Epithelial cell of esophagus (primary cell): ENCODE results near the gene KRTAP23-1.
A peak's percentile ranks its signal among the peaks of the same experiment; 100 is the strongest.

Source experiments
- DNase-seq: peaks from one replicate; pipeline ENCODE4 v3.0.0; 2010; ENCODE audit warnings: low read depth
- H3K4me3 ChIP-seq: 2 replicates; pipeline ENCODE4 v1.5.1; 2011; ENCODE audit warnings: mild to moderate bottlenecking, low read length, control low read depth
- TF ChIP-seq, protein P1 (sequence below): IDR thresholded peaks from 2 replicates; pipeline ENCODE4 v1.5.1; 2011; ENCODE audit warnings: low read depth, mild to moderate bottlenecking, low read length, control low read depth, inconsistent platforms; ENCODE audit not compliant: insufficient read depth; ENCODE audit errors: missing control alignments

KRTAP23-1 gene

GRCh38 chr21:30354308-30355005 lies 6.1 kb upstream of the KRTAP23-1 start:
- no peak for DNase-seq
- TF ChIP-seq, protein P1, sequence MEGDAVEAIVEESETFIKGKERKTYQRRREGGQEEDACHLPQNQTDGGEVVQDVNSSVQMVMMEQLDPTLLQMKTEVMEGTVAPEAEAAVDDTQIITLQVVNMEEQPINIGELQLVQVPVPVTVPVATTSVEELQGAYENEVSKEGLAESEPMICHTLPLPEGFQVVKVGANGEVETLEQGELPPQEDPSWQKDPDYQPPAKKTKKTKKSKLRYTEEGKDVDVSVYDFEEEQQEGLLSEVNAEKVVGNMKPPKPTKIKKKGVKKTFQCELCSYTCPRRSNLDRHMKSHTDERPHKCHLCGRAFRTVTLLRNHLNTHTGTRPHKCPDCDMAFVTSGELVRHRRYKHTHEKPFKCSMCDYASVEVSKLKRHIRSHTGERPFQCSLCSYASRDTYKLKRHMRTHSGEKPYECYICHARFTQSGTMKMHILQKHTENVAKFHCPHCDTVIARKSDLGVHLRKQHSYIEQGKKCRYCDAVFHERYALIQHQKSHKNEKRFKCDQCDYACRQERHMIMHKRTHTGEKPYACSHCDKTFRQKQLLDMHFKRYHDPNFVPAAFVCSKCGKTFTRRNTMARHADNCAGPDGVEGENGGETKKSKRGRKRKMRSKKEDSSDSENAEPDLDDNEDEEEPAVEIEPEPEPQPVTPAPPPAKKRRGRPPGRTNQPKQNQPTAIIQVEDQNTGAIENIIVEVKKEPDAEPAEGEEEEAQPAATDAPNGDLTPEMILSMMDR: no peak
- H3K4me3 ChIP-seq: no peak overlapping the region

GRCh38 chr21:30351534-30351933 lies 3.1 kb upstream of the KRTAP23-1 start:
- no peak overlapping the region for H3K4me3 ChIP-seq
- TF ChIP-seq, protein P1: no peak
- no peak for DNase-seq

DNA sequence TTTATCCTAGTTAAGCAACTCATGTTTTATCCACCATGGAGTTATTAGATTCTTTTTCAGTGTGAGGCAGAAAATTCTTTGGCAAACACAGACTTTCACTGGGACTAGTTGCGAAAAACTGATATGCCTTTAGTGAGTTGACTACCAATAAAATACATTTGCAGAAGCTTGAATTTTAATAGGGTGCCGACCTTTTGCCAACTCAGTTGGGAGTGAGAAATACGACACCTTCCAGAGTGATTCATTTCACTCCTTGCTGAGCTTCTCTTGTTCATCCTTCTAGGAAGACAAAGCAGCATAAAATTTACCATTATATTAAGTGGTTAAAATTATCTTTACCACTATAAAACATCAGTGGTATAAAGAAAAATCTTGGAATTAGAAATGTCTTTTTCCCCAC lies 1.2 kb upstream of the KRTAP23-1 start:
- peak; percentile 34 for DNase-seq
- H3K4me3 ChIP-seq: no peak overlapping the region
- TF ChIP-seq, protein P1: no peak

GRCh38 chr21:30345014-30345413 lies 3.4 kb downstream of the KRTAP23-1 start:
- no peak overlapping the region for H3K4me3 ChIP-seq
- no peak for DNase-seq
- TF ChIP-seq, protein P1: no peak

DNA sequence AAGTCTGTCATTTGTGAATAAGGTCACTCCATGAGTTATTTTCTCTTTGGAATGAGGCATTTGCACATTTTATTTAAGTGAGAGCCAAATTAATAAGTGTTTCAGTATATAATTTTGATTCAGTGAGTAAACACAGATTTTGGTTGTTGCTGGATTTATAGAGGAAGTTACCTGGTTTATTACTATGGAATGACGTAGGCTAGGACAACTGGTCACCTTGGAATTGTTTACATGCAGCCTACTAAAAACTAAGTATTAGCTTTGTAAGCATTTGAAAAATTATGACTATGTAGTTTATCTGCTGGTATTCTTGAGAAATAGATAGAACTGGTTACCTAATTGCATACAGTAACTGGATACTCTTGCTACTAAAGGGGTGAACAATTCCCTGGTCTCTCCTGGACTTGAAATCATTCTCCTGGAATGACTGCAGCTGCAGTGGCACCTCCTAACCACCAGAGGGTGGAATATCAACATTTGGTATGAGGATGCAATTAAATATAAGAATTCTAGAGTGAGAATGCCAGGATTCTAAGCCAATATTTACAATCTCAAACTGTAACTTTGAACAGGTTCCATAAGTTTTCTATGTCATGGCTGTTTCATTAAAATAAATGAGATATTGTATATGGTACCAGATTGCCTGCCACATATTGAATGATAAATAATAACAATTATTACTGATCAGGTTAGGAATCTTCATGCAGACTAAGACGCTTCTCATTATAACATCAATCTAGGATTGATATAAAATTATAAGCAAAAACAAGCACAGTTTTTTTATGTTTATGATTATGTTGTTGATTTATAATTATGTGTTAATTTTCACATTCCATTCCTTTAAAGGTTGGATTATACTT lies 7.5 kb downstream of the KRTAP23-1 start:
- TF ChIP-seq, protein P1: peak; percentile 98
- DNase-seq: peak; percentile 67
- H3K4me3 ChIP-seq: no peak overlapping the region

- TF ChIP-seq, protein P1: no peak
- no peak overlapping the region for H3K4me3 ChIP-seq
- no peak for DNase-seq
These were observed 9.7 kb downstream of the KRTAP23-1 start for GRCh38 chr21:30338717-30339116.
